Spinal cord (tissue), 10 donors: ENCODE results near the gene APBA2. TPM values are rescaled to one million over a fixed set of nuclear protein-coding genes. Genes with fewer than 3 reads are reported as not detected.
A peak's percentile ranks its signal among the peaks of the same experiment; 100 is the strongest.

Experiments
- DNase-seq, 6 donors: peaks; one replicate each; pipeline versions ENCODE4 v3.0.0 to v3.0.0-alpha.2; 2013 to 2015; ENCODE audit warnings: low spot score in 6 of 6, low read depth in 4 of 6
- H3K27ac ChIP-seq: one replicate; pipeline ENCODE4 v1.5.1; 2013; ENCODE audit warnings: low read depth, low read length, control low read depth
- H3K27me3 ChIP-seq: one replicate; pipeline ENCODE4 v1.6.1; 2013; ENCODE audit warnings: low read length; ENCODE audit not compliant: control insufficient read depth, insufficient read depth
- H3K36me3 ChIP-seq: one replicate; pipeline ENCODE4 v1.6.1; 2013; ENCODE audit warnings: low read length; ENCODE audit not compliant: control insufficient read depth, insufficient read depth
- H3K4me1 ChIP-seq: one replicate; pipeline ENCODE4 v1.6.1; 2013; ENCODE audit warnings: low read length; ENCODE audit not compliant: control insufficient read depth, insufficient read depth
- H3K4me3 ChIP-seq: one replicate; pipeline ENCODE4 v1.5.1; 2013; ENCODE audit warnings: low read depth, low read length, control low read depth
- H3K9me3 ChIP-seq: one replicate; pipeline ENCODE4 v1.6.1; 2013; ENCODE audit warnings: low read length; ENCODE audit not compliant: control insufficient read depth, insufficient read depth
- WGBS: methylation state at CpG from one replicate; pipeline ENCODE4 v1.1.5; 2013; ENCODE audit warnings: missing lambda C conversion rate; ENCODE audit not compliant: insufficient coverage; 5-methylcytosine and 5-hydroxymethylcytosine counted together
- polyA plus RNA-seq, 2 donors: library from polyadenylated mRNA; unstranded; fragments of 120-200 nt; gene quantifications; one replicate each; pipeline ENCODE4 v1.2.1, GENCODE V29; 2013; ENCODE audit not compliant: insufficient read length in 2 of 2
- total RNA-seq, 2 donors: library from RNA; depleted of rRNA in 1 of 2; stranded (reverse); fragments of 120-200 nt in 1 of 2; fragments of >200 nt in 1 of 2; gene quantifications; one replicate each; pipeline versions ENCODE4 v1.2.3 to v1.2.4, GENCODE V29; 2013 to 2014
- donor health status: healthy.

Gene APBA2
- total and polyA plus RNA-seq, 4 donors: 46.2 to 111 (median 89.9) TPM

DNA sequence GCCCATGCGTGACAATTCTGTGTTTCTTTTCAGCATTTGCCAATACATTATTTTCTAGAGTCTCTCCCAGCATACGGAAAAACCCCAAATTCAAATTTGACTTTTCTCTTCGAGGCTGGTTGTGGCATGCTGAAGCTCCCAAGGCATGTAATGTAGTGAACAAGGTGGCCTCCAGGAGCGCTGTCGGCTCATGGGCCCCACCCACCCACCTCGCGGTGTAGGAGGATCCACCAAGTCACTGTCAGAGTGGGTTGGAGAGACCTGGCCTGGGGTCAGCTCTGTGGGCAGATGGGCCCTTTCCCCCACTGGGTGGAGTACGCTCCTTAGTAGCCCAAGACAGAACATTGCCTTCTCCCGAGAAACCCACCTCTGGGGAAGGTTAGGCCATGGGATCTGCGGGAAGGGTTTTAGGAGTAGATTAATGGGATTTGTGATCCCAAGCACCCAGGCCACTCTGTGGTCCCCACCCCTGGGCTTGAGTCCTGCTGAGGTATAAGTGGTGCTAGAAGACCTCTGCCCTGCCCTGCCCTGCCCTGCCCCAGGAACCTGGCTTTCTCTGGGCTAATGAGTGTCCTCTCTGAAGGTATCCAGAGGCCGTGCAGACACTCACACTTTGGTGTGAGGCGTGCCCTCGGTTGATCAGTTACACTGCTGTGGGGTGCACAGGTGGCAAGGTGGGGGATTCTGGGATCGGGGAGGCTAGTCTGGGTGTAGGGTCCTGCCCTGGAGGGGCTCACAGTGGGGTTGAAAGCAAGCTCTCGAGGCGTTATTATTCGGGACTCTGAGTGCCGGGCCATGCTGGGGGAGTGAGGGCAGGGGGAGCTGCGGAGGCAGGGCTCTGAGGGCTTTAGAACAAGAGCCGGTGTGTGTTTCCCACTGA lies 97.9 kb downstream of the APBA2 start:
- H3K4me3 ChIP-seq: no peak overlapping the region
- peaks cover 35% of the 10 kb centered on the region for H3K4me1 ChIP-seq
- no peaks in the 10 kb centered on the region for H3K36me3 ChIP-seq
- peak overlapping the region; percentile 80 for H3K27ac ChIP-seq
- DNase-seq: no peak
- no peaks in the 10 kb centered on the region for H3K27me3 ChIP-seq
- no peaks in the 10 kb centered on the region for H3K9me3 ChIP-seq
- WGBS: 88% methylated on average over 13 of the region's 20 CpGs

DNA sequence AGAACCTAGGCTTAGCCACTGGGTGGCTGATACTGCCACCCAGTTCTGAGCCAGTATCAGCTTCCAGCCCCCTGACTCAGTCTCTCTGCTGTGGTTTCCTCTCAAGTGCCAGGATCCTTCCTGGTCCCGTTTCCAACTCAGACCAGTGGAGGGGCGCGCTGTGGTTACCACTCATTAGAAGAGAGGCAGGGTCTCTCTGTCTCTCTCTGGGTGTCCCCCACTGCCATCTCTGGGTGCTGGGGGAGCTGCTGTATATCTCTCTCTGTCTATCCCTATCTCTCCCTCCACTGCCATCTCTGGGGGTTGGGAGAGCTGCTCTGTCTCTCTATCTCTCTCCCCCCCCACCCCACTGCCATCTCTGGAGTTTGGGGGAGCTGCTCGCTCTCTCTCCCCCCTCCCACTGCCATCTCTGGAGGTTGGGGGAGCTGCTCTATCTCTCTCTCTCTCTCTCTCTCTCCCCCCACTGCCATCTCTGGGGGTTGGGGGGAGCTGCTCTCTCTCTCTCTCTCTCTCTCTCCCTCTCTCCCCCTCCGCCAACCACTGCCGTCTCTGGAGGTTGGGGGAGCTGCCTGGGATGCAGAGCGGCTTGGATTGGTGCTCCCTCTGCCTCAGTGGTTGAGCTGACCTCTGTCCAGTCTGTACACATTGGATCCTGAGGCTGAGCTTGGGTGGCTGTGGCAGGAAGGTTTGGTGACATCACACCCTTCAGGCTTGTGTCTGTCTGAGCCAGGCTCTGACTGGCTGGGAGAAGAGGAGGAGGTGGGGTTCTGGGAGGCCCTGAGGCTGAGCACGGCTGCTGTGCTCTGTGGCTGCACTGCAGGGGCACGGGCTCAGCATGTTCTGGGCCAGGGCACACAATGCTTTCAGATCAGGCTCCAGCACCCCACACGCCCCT lies 98.9 kb downstream of the APBA2 start:
- Histone ChIP-seq H3K27ac (peak overlapping the region; percentile 80), H3K9me3 (no peaks in the 10 kb centered on the region), H3K36me3 (no peaks in the 10 kb centered on the region), H3K4me1 (peaks cover 32% of the 10 kb centered on the region), H3K27me3 (no peaks in the 10 kb centered on the region), H3K4me3 (no peak overlapping the region)
- peak in 2 of 6 donors; percentile 79 to 92 for DNase-seq
- WGBS: 28% methylated on average over 3 of the region's 10 CpGs

DNA sequence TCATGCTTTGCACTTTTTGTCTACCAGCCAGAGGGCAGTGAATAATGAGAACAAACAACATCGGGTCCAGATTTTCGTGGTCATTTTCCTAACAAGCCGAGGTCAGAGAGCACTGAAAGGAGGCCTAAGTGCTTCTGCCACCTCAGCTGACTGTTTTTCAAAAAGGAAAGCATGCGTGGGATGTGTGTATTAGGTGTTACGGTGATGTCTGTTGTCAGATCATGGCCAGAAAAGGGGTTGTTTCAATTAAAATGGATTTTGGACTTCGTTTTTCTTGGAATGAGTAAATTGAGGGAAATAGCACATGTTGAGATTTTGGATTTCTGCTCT lies 99.5 kb downstream of the APBA2 start:
- no peak for DNase-seq
- Histone ChIP-seq H3K9me3 (no peaks in the 10 kb centered on the region), H3K36me3 (no peaks in the 10 kb centered on the region), H3K4me1 (peaks cover 37% of the 10 kb centered on the region), H3K4me3 (no peak overlapping the region), H3K27ac (peak overlapping the region; percentile 80), H3K27me3 (no peaks in the 10 kb centered on the region)
- WGBS: 23% methylated on average over 6 of the region's 6 CpGs

DNA sequence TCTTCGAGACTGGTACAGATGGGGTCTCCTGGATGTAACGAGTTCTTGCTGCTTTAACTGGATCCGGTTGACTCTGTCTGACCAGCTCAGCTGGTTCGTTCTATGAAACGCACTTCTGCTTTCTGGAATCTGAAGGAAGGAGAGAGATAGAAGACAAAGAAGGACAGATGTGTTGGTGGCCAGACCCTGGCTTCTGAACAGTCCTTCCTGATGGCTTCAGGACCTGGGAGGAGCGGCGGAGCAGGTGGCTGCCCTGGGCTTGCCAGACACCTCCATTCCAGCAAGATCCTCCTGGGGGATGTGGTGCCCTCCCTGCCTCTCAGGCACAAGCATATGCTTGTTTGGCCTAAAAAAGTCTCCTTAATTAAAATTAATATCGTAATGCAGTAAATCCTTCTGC lies 99.9 kb downstream of the APBA2 start:
- H3K36me3 ChIP-seq: no peaks in the 10 kb centered on the region
- no peaks in the 10 kb centered on the region for H3K27me3 ChIP-seq
- 76% methylated on average over 6 of the region's 8 CpGs for WGBS
- H3K27ac ChIP-seq: peak overlapping the region; percentile 80
- no peaks in the 10 kb centered on the region for H3K9me3 ChIP-seq
- H3K4me3 ChIP-seq: no peak overlapping the region
- DNase-seq: no peak
- peaks cover 37% of the 10 kb centered on the region for H3K4me1 ChIP-seq

DNA sequence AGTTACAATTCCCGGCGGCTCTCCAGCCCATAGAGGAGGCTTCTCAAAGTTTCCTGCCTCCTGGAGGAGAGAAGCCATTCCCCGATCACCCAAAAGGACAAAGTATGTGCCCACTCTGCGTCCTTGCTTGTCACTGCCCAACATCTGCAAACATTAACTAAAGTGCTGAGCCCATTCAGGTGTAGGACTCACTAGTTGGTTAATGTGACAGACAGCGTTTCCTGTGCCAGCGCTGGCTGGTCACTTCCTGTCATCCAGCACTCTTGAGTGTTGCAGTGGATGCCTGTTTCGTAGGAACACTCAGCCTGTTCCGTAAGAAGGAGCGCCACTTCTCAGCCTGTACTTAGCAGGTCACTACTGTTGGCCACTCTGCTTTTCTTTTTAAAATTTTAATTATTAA lies 100.3 kb downstream of the APBA2 start:
- peaks cover under 1% of the 10 kb centered on the region for H3K36me3 ChIP-seq
- H3K9me3 ChIP-seq: no peaks in the 10 kb centered on the region
- H3K27ac ChIP-seq: peak overlapping the region; percentile 80
- no peak for DNase-seq
- no peak overlapping the region for H3K4me3 ChIP-seq
- peaks cover 39% of the 10 kb centered on the region for H3K4me1 ChIP-seq
- H3K27me3 ChIP-seq: no peaks in the 10 kb centered on the region
- 87% methylated on average over 6 of the region's 9 CpGs for WGBS

DNA sequence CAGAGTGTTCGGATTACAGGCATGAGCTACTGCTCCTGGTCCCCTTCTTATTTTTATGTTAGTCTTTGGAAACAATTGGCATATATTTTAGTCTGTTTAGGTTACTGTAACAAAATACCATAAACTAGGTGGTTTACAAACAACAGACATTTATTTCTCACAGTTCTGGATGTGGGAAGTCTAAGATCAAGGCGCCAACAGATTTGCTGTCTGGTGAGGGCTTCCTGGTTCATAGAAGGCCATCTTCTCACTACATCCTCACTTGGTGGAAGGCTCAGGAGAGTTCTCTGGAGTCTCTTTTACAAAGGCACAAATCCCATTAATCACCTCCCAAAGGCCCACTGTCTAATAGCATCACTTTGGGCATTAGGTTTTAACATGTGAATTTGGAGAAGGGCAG lies 101.0 kb downstream of the APBA2 start:
- Histone ChIP-seq H3K36me3 (peaks cover 5% of the 10 kb centered on the region), H3K4me3 (no peak overlapping the region), H3K9me3 (no peaks in the 10 kb centered on the region), H3K27ac (no peak overlapping the region), H3K4me1 (peaks cover 45% of the 10 kb centered on the region), H3K27me3 (no peaks in the 10 kb centered on the region)
- no CpG with 5 or more reads among the region's 2 CpGs for WGBS
- DNase-seq: no peak

DNA sequence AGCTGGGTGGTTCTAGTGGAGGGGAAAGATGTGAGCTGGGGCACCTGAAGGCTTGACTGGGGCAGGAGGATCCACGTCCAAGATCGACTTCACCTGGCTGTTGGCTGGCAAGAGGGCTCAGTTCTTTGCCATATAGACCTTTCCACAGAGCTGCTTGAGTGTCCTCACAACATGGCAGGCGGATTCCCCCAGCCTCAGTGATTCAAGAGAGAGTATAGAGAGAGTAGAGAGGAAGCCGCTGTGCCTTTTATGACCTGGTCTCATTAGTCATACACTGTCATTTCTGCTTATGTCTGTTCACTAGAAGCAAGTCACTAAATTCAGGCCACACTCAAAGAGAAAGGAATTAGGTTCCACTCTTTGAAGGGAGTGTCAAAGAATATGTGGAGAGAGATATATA lies 101.6 kb downstream of the APBA2 start:
- H3K9me3 ChIP-seq: no peaks in the 10 kb centered on the region
- no peak overlapping the region for H3K27ac ChIP-seq
- WGBS: 100% methylated on average over 2 of the region's 4 CpGs
- DNase-seq: no peak
- peaks cover 5% of the 10 kb centered on the region for H3K36me3 ChIP-seq
- peaks cover 51% of the 10 kb centered on the region for H3K4me1 ChIP-seq
- H3K4me3 ChIP-seq: no peak overlapping the region
- no peaks in the 10 kb centered on the region for H3K27me3 ChIP-seq

DNA sequence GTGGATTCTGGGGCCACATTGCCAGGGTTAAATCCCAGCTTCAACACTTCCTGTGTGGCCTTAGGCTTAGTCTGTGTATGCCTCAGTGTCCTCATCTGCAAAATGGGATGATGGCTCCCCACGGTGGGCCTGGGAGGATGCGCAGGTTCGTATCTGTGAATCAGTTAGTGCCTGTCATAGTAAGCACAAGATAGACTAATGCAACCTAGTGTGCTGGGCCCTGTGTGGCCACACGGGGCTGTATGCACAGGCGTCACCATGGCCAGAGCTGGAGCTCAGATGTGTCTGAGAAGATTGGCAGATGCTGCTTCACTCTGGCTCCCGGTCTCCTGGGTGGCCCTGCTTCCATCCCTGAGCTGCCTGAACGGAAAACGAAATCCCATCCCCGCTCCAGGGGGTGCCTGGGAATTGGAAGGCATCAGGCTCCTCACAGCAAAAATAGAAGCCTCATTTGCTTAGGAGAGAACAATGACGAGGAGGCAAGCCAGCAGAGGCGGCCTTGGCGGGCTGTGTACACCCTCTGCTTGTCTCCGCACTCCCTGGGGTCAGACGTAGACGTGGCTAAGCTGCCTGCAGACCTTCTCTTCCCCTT lies 103.6 kb downstream of the APBA2 start:
- peaks cover 65% of the 10 kb centered on the region for H3K4me1 ChIP-seq
- DNase-seq: peak in 2 of 6 donors; percentile 77 to 85
- no peaks in the 10 kb centered on the region for H3K27me3 ChIP-seq
- H3K36me3 ChIP-seq: peaks cover 5% of the 10 kb centered on the region
- no peaks in the 10 kb centered on the region for H3K9me3 ChIP-seq
- WGBS: 22% methylated on average over 15 of the region's 15 CpGs
- peak overlapping the region; percentile 6 for H3K27ac ChIP-seq
- no peak overlapping the region for H3K4me3 ChIP-seq

DNA sequence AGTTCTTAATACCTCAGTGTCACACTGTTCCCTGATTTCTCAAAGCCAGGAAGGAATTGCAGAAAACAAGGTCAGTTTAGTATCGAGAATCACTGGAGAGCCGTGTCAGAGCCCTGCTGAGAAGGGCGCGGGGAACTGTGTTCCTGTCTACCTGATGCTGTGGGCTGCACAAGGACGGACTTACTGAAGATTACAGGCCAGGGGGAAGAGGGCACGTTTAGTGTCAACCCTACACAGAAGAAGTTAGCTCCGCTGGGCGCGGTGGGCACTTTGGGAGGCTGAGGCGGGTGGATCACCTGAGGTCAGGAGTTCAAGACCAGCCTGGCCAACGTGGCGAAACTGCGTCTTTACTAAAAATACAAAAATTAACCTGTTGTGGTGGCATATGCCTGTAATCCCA lies 104.1 kb downstream of the APBA2 start:
- Histone ChIP-seq H3K27ac (peak overlapping the region; percentile 6), H3K9me3 (no peaks in the 10 kb centered on the region), H3K4me3 (no peak overlapping the region)

More for the DNA sequence above, 104.1 kb downstream of the APBA2 start:
- no peak for DNase-seq
- peaks cover 65% of the 10 kb centered on the region for H3K4me1 ChIP-seq
- 72% methylated on average over 10 of the region's 13 CpGs for WGBS
- peaks cover 5% of the 10 kb centered on the region for H3K36me3 ChIP-seq
- no peaks in the 10 kb centered on the region for H3K27me3 ChIP-seq
